NCI-H1436 (cell line): ENCODE measurements around the gene NCAM1.

Source experiments
- DNase-seq: peaks from one replicate; lab custom pipeline; 2025; lab: John Stamatoyannopoulos, UW

Gene NCAM1

DNA sequence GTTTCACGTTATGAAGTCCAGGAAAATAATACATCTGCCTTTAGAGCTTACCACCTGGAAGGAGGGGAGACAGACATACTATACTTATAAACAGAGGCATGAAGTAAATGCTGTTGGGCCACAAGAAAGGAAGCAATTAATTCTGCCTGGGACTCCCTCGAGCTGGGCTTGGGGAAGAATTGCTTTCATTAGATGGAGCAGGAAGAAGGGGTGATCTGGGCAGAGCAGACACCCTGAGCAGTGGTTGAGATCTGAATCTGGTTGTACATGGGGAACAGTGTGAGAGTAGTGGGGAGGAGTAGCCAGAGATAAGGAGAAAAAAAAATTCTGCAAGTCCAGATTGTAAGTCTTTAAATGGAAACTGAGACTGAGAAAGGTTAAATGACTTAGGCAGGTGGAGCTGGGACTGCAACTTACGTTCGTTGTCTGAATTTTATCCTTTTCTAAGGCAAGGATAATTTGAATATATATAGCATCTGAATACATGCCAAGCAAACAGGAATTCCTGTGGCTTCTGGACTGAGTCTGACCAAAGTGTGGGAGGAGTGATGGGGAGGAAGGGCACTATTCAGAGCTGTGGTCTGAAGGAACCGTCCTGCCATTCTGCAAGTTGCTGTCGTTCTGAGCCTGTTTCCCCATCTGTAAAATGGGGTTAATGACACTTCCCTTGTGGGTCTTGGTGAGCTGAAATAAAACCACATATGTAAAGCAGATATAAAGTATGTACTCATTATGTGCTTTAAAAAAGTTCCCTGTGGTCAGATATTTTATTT, 7.9 kb downstream of the NCAM1 start:
- no peak for DNase-seq

DNA sequence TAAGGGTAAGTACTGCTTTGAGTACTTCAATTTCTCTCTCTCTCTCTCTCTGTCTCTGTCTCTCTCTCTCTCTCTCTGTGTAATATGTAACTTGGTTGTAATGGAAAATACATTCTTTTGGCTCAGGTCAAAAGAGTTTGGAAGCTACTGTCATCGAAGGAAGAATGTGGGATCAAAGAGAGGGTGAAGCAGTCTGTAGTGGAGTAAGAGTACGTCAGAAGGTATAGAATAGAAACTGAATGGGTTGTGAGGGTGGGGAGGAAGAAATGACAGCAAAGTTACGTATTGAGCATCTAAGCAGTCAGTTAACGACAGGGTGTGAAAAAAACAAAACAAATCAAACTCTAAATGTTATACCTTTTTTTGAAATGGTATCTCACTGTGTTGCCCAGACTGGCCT, 10.0 kb downstream of the NCAM1 start:
- no peak for DNase-seq

DNA sequence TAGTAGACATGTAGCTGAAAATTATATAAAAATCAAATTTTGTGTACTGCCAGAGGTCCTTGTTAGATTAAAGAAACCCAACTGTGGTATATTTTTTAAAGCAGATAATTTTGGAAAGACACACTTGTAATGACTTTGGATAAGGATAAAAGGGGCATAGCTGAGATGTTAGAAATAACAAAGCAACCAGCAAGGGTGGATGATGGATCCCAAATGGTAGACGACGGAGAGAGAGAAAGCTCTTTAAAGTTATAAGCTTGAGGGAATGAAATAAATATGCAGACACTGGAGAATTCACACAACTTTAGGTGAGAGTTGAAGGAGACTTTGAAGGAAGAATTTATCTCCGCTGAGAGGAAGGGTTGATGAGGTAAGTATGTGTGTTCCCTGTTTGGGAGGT, 10.6 kb downstream of the NCAM1 start:
- no peak for DNase-seq

DNA sequence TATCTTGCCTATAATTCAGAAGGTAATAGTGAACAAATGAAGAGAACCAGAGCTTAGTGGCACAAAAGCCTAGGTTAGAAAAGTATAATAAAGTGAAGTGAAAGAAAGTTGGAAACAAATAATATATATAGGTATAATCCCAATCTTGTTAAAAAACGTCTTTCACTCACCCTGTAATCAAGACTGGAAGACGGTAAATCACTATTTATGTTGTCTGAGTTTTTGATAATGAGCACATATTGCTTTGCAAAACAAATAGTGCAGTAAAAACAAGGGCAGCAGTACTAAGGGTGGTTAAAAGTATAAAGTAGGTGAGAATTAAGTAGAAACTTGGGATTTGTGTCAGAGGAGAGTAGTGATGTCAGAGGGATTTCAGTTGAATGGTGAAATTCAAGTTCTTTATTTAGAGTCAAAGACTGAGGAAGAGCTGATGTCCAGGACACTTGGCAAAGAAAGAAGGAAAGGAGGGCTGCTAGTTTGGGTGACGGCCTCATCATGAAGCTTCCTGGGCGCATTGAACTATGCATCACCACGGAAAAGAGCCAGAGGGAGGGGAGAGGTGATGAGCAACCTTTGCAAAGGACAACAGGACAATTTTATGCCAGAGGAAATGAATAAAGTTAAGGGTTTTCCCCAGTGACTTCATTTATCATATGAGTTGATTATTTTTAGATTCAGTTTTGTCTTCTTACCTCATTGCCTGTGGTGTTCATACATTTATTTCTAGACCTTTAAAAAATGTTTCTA, 11.4 kb downstream of the NCAM1 start:
- DNase-seq: no peak

DNA sequence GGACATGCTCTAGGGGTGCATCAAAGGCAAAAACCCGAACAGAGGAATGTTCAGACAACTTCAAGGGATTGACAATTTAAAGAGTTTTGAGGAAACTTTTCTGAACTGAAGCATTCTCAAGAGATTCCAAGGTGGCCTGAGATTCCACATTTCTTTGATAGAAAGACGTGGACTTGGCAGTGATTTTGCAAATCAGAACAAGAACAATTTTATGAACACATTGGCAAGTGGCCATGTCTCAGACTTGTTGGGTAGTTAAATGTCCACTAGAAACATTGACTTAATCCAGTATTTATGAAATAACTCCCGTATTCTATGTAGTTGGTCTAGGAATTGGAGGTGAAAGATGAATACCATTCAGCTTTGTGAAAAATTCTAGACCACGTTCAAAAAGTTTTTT, 13.8 kb downstream of the NCAM1 start:
- DNase-seq: no peak

DNA sequence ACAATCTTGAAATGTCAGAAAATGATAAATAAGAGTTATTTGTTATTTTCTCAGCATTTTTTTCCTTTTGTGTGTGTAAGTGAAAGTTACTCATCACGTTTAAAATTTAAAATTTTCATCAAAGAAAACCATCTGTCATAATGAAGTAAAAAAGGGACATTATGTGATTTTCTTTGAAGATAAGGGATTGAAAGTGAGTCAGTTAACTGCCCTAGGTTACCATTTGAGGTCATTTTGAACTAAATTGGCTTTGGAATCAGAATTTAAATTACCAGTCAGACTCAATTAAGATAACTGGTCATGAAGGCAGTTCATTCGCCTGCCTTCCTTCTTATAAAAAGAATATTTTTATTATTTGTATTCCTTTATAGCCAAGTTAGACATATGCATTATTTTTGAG, 14.3 kb downstream of the NCAM1 start:
- no peak for DNase-seq

DNA sequence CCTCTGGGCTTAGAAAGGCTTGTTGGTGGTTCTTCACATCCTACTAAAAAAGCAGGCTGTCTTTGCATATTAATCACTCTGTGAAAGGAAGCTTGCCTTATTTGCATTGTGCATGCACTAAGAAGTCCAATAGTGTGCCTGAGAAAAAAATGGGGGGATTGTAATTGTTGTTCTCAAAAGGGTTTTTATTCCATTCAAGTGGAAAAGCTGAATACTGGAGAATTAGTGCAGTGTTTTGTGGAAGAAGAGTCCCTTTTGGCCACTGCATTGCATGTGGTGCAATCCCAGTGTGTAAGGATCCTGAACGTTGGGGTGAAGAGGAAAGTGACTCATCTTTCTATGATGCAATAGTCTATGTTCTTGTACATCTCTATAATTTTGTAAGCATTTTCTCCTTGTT, 16.5 kb downstream of the NCAM1 start:
- DNase-seq: no peak

DNA sequence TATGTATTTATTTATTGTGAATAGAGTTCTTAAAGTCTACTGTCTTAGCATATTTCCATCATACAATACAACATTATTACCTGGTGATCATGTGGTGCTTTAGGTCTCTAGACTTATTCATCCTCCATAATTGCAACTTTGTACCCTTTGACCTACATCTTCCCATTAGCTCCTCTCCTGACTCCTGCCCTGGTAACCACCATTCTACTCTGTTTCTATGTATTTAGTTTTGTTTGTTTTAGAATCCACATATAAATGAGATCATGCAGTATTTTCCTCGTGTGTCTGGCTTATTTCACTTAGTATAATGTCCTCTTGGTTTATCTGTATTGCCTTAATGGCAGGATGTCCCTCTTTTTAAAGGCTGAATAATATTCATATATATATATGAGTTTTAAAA, 22.7 kb downstream of the NCAM1 start:
- DNase-seq: peak; percentile 12

DNA sequence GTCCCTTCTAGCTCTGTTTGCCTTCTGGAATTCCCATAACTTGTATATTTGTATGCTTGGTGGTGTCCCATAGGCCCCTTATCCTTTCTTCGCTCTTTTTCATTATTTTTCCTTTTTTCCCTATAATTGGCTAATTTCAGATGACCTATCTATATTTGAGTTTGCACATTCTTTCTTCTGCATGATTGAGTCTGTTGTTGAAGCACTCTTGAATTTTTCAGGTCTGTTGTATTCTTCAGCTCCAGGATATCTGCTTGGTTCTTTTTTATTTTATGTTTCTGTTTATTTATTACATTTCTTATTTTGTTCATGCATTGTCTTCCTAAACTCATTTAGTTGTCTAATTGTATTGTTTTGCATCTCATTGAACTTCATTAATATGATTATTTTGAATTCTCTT, 28.0 kb downstream of the NCAM1 start:
- DNase-seq: no peak

DNA sequence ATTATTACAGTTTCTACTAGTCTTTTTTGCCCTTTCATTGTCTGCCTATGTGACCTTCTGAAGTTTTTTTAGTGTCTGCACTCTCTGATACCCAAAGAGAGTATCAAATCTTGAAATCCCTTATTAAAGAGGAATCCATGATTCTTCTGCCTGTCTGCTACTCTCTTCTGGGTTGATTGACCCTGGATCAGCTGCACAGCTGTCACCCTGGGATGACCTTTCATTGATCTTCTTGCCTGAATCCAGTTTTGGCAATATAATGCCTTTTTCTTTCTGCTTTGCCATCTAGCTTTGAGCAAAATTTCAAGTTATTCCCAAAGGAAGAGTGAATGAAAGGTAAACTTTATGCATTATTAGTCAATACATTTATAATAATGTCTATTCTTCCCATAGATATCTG, 32.6 kb downstream of the NCAM1 start:
- DNase-seq: no peak

DNA sequence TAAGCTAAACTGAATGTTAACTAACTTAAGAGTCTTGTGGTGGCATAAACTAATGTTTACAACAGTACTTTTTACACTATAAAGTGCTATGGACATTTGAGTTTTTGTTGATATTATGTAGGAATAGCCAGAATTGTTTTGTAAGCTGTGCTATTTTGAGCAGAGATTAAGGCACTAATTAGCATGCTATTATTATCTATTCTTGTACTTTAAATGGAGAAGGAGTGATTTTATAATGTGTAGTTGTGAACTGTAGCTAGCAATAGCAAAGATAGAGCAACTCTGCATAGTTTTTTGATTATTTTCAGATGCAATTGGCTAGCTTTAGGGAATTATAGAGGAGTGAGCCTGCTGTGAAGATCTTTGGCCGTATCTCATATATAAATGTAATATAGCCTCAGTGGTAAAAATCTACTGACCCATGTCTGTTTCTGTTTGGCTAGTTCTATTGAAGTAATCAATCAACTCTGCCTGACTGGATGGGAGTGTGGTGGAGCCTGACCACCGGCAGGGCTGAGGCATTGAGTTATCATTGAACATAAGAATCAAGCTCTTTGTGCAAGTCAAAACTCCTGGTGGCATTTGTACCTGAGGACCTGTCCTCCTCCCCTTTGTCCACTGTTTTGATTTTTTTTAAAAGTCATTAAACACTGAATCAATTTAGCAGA, 34.3 kb downstream of the NCAM1 start:
- DNase-seq: no peak

DNA sequence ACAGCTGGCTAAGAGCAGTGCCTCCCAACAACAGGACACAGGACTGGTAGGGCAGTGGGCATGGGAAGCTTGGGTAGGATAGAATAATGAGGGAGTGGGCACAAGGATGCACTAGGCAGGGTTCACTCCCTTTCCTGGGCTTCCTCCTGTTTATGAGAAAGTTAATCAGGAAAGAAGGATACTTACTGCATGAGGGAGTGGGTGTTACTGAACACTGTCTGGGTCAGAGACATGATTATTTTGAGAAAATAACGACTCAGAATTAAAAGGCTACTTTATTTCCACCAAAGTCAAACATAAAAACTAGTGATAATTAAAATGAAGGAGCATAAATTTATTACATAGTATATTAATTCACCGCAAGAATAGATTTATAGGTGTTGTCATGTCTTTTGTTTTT, 35.8 kb downstream of the NCAM1 start:
- DNase-seq: no peak

DNA sequence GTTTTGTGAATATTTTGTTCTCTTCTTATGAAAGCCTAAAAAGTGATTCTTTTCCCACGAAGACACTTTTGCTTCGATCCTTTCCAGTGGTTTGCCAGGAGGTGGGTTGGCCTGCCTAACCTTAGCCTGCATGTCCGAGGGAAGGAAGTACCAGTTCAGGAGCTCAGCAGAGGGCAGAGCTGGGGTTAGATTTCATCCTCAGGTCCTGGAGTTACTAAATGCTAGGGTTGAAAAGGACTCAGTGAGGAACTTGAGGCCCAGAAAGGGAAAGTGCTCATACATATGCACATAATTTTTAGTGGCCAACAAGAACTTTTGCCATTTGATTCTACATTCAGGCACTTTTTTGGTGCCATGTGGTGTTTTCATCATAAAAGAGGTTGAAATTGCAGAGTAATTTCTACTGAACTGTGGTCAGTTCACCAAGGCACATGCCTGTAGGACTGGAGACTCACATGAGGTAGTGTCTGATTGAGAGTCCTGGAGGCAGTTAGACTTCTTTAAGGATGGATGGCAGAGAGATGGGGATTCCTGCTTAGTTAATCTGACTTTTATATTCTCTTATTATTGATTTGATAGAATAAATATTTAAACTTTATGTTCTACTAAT, 36.7 kb downstream of the NCAM1 start:
- no peak for DNase-seq

DNA sequence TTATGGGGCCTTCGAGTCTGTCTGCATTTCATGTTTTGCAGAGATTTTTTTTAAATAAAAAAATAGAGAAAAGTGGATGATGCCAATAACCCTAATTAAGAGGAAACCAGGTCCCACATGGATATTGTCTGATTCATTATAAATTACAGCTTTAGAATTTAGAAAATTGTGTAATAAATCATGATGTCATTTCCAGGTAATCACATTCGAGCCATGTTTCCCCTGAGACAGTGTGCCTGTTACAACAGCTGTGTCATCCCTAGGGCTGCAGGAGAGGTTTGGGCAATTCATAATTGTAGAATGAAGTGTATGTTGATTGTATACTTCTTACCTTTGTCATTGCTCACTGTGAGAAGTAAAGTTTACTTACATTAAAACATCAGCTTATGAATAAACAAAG, 38.3 kb downstream of the NCAM1 start:
- DNase-seq: peak; percentile 73

DNA sequence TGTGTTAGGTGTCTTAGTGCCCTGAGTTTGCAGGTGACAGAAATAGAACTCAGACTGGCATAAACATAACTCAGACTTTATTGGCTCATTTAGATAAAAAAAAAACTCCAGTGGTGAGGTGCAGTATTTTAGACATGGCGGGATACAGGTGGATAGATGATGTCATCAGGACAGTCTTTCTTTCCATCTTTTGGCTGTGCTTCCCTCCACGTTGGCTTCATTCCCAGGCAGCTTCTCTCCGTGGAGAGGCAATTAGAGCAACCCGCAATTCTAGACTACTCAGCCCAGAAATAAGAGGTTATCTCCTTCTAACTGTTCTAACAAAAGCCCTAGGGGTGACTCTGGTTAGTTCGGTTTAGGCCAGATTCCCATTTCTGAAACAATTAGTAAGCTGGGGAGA, 40.5 kb downstream of the NCAM1 start:
- peak; percentile 44 for DNase-seq

DNA sequence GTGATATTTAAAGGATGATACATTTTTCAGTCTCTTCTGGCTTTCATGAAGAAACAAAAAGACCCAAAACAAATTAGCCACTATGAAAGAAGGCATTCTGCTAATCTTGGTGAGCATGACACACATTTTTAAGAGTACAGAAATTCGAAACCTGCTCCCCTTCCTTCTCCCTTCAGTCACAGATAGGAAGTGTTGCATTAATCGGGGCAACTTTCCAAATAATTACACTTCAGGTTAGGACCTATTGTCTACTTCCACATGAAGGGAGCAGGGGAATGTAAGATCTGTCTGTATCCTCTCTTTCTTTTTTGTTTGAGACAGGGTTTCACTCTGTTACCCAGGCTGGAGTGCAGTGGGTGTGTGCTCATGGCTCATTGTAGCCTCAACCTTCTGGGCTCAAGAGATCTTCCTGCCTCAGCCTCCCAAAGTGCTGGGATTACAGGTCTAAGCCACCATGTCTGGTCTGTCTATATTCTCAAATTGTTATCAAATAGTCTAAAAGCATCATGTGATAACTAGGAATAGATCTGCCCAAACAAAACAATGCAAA, 45.8 kb downstream of the NCAM1 start:
- DNase-seq: no peak

DNA sequence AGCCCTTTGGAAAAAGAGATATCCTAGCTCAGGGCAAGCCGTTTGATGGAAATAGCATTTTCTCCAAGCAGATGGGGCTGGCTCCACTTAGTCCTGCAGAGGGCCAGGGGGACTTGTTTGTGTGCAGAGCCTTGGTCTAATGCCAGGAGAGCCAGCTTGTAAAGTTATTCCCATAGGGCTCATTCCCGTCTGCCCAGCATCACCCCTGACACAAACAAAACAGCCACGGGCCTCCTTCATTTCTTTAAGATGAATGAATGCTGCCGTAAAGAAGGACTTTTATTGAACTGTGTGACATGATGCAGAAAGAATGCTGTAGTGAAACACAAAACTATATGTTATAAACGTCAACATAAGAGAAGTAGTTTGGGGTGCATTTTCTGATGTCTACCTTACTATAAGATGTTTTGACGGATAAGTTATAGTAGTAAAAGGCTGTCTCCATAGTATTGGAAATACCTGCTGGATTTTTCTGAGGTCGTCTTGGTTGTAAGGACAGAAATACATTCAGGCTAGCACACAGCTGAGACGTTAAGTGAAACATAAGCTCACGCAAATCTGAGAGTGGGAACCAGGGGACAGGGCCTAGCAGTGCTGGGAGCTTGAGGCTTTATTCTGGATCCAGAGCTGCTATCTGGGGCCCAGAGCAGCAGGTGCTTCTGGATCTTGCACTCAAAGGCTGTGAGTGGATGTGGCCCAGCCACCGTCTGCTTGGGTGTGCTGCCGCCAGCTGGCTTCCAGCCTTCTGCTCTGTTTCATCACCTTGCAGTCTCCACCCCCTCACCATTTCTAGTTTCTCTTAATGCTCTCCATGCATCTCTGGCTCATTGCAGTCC, 53.3 kb downstream of the NCAM1 start:
- peak; percentile 75 for DNase-seq

DNA sequence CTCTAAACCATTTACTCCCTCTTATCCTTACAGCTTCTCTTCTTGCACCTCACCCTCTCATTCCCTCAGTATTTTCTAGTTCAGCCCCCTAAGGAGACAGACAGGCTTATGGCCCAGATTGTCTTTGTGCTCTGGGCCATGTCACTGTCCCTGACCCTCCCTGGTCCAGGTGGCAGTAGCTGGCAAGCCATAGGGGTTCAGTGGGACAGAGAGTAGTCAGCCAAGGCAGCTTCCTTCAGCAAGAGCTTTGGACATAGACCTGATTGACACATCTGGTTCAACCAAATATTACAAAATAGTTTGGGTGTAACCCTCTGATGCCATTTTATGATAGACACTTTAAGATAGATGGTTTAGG, 53.9 kb downstream of the NCAM1 start:
- DNase-seq: no peak

DNA sequence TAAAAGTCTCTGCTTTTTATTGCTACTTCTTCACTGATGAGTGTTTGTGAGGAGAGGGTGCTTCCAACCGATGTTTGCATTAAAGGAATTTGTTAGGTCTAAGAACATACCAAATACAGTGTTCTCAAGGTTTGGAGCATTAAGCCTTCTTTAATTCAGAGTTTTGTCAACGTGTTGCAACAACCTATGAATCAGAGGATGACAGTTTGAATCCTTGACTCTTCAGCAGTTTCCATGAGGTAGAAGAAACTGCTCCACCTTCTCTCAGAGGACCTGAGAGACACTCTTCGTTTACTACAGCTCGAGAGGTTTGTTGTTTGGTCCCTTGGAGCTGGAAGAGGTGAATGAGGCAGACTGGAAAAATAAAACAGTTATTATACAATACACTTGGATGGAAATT, 55.7 kb downstream of the NCAM1 start:
- DNase-seq: no peak

DNA sequence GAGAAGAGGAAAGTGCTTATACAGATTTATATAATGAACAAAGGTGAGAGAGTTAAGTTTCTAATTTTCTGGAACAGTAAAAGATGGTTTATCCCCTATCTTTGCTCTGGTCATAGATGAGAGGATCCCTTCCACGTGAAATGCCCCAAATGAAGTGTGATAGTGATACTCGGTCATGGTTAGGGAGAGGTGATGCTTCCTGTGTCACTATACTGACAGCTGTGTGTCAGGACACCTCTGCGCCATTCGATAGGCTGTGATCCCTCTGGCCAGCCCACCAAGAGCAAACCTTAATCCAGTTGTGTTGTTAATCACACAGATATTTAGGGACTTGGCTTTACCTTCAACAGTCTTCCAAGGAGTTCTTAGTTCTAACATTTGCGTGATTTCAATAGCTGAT, 57.7 kb downstream of the NCAM1 start:
- DNase-seq: no peak

DNA sequence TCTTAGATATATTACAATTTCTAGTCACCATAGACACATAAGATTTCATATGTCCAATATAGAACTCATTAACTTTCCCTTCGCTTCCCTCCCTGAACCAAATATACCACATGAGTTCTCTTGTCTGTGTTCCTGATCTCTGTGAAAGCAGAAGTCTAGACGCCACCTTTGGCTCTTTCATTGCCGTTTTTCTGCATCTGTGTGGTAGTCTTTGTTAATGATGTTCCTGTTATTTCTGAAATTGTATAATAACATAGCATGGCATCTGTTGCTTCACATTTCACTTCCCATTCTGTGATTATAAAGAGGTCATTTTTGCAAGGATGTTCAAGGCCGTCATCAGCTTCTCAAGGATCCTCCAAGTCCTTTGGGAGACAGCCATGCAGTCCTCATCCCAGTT, 58.5 kb downstream of the NCAM1 start:
- no peak for DNase-seq

DNA sequence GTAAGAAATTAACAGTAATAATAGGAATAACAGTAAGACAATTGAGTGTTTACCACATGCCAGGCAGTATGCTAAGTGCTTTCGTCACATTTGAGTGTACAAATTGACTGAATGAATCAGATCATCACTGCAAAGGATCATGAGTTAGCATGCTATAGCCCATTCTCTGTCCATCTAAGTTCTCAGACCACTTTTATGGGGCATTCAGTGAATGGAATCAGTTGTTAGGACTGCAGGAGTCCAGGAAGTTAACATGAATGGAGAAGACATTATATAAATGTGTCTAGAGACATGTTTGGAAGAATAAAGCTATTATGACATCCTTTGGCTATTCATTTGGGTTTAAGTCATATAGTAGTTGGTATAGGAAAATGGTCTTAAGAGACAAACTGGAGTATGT, 59.9 kb downstream of the NCAM1 start:
- DNase-seq: no peak
